NCI-H128 (cell line): ENCODE results near the gene DPM1.

ENCODE experiments used
- DNase-seq: peaks from one replicate; lab custom pipeline; 2025; ENCODE audit not compliant: unreplicated experiment; lab: John Stamatoyannopoulos, UW

Gene DPM1

GRCh38 chr20:50957798-50958614, at the start of gene DPM1:
Gene DPM1 (minus strand): TSS chr20:50958532. CDS start chr20:50958523, 9 bp downstream.
- DNase-seq, result peak; percentile 91

DNA sequence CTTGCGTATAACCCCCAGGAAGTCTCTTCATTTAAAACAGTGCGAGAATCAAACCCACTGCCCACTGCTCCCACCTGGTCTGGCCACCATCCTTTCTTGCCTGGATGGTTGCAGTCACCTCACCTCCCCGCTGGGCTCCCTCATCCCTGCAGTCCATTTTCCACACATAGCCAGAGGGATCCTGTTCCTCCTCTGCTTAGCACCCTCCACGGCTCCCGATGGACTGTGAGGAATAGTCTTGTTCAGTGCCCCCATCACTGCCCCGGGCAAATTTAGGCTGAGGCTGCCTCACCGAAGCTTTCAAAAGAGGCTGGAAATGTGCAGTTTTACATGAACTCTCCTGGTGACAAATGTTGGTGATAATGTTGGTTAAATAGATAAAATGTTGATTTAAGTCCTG, 46.9 kb upstream of the DPM1 start:
- DNase-seq, result no peak

DNA sequence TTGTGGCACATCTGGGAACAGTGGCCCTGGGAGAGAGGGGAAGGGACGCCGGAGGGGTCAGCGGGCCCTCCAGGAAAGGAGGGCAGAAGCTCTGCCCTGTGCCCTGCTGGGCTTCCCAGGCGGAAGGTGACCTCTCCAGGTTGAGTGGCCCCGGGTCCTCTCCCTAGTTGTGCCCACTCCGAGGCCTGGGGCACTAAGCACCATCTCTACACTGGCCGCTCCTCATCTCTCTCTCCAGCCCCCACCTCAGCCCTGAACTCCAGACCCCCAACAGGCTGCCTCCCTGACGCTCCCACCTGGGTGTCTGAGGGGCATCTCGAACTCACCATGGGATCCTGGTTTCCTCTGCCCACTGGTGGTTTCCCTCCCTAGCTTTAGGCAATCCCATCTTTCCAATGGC, 46.4 kb upstream of the DPM1 start:
- DNase-seq, result no peak

GRCh38 chr20:51004305-51004727, 46.0 kb upstream of the DPM1 start:
- DNase-seq, result no peak

DNA sequence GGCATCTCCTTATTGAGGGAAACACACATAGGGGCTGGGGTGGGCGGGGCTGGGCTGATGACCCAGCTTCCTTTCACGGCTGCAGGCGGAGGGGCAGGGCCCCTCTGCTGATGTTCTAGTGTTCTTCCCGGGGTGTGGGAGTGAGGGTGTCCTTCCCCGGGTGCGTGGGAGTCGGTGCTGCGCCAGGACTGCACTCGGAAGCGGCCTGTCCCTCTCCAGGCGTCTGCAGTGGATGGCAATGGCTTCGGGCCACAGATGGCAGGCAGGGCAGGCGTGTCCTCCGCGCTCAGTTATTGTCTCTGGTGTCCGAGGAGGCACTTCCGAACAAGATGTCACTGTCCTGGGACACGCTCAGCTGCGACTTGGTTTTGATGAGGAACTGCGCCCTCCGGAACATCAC, 45.4 kb upstream of the DPM1 start:
- DNase-seq, result no peak

DNA sequence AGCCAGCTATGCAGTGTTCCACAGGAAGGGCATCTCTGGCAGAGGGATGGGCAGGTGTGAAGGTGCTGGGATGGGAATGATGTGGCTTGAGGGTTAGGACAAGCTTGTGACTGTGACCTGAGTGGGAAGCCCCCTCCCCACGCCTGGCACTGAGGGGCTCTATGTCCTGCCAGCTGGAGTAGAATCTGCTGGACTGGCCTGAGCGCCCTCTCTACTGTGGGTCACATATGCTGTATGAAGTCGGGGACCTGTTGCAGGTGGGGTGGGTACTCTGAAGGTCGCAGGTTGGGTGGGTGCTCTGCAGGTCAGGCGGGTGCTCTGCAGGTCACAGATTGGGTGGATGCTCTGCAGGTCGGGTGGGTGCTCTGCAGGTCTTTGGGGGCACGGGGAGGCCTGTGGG, 44.3 kb upstream of the DPM1 start:
- DNase-seq, result no peak

- no peak for DNase-seq
Observed at GRCh38 chr20:51001430-51002265, 43.3 kb upstream of the DPM1 start.

DNA sequence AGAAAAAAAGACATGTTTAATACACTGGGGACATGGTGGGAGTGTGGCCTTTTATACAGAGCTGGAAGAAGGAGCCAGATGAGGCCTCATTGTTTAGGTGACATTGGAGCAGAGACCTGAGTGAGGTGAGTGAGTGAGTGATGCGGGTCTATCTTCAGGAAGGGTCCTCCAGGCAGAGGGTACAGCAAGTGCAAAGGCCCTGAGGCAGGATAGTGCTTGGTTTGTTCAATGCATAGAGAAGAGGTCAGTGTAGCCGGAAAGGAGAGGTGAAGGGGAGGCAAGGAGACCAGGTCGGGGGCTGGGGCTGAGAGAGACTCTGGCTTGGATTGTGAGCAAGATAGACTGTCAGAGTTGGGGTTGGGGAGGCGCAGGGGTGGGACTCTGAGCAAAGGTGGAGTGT, 41.0 kb upstream of the DPM1 start:
- DNase-seq, result no peak

DNA sequence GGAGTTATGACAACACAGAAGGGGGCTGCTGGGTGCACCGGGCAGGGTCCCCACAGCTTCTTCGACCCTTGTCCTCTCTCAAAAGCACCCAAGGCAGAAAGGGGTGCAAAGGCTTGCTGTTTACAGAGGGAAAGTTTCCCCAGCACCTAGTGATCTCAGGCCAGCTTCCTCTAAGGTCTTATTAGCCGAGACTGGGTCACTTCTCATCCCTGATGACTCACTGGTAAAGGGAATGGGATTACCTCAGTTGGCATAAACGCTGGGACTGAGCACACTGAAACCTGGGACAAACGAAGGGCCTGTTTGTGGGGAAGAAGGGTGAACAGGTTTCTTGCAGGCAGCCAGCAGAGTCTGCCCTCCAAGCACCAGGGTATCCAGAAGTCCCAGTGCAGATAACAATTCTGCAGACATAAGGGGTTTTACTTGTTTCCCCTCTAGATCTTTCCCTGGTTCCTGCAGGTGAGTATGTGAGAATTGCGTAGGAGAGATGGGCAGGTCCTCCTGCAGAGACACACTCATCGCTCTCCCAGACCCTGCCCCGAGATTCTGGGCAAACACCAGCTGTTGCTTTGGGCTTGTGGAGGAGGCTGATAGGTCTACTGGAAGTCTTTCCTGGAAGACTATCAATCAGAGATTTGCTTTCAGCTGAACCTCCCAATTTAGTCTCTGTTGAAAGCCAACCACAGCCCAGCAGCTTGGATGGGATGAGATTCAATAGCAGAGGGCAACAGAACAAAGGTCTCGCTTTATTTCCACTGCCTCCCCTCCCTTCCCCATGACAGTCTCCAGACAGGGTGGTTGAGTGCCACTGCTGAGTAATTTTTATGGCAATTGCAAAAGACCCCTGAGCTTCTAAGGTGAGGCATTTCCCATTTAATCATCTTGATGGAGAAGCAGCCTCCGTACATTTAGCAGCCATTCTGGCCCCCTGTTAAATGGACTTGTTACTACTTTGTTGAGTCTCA, 38.9 kb upstream of the DPM1 start:
- DNase-seq, result no peak

- no peak for DNase-seq
Observed at GRCh38 chr20:50995506-50995905, 37.2 kb upstream of the DPM1 start.

- no peak for DNase-seq
Observed at GRCh38 chr20:50993876-50994275, 35.5 kb upstream of the DPM1 start.

DNA sequence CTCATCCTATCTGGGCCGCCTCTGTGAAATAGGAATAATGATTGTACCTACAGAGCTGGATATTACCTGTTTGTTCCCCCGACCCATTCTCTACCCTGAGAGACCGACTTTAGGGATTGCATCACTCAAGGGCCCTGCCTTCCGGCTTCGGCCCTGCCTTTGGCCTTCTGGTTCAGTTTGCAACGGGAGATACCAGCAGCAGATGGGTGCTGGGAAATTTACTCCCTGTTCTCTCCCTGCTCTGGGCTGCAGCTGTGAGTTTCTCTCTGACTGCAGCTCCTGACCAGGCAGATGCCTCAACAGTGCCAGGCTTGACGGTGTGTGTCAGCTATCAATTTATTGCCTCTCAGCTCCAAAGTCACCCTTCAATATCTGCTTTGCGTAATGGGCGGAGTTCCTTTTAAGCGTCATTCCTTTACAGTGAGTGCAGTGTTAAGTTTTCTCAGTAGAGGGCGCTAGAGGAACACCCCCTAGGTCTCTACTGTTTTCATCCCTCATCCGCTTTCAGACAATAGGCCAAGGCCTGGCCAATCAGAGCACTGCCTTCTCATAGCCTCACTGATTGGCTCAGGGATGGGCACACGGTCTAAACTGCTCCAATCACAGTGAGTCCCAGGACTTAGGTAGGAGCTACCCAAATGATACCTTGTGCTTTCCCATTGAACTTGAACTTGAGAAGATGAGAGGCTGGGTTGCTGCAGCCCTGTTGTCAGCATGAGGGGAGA, 34.6 kb upstream of the DPM1 start:
- no peak for DNase-seq

DNA sequence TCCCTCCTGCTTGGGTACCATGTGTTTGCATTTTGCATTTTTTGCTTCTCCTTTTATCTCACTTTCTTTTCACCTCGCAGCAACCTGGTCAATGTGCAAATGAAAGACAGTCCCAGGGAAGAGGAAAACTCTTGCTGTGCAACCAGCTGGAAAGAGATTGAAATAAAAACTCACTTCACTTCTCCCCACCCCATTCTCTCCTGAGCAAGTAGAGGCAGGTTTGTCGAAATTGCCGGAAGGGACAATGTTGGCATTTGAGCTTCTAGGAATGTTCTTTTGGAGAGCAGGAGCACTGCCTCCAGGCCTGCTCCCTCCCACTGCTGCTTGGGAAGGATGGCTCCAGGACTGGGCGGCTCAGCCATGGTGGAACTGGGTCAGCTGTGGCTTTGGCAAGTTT, 34.0 kb upstream of the DPM1 start:
- DNase-seq, result no peak

- no peak for DNase-seq
Observed at GRCh38 chr20:50991076-50991475, 32.7 kb upstream of the DPM1 start.

- DNase-seq, result peak; percentile 40
Observed at GRCh38 chr20:50987493-50988210, 29.3 kb upstream of the DPM1 start.

GRCh38 chr20:50983321-50983720, 25.0 kb upstream of the DPM1 start:
- DNase-seq, result no peak

GRCh38 chr20:50982363-50982762, 24.0 kb upstream of the DPM1 start:
- DNase-seq, result no peak

DNA sequence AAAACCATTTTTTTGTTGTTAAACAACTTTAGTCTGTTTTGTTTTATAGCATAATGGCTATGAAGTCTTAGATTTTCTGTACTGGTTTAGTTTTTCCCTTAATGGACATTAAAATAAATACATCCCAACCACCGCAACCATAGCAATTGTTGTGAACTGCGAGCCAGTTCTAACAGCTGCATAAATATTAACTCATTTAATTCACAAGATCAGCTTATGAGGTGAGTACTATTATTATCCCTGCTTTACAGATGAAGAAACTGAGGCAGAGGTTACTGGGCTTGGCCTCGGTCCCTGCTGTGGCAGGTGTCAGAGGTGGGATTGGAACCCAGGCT, 23.3 kb upstream of the DPM1 start:
- DNase-seq, result no peak

DNA sequence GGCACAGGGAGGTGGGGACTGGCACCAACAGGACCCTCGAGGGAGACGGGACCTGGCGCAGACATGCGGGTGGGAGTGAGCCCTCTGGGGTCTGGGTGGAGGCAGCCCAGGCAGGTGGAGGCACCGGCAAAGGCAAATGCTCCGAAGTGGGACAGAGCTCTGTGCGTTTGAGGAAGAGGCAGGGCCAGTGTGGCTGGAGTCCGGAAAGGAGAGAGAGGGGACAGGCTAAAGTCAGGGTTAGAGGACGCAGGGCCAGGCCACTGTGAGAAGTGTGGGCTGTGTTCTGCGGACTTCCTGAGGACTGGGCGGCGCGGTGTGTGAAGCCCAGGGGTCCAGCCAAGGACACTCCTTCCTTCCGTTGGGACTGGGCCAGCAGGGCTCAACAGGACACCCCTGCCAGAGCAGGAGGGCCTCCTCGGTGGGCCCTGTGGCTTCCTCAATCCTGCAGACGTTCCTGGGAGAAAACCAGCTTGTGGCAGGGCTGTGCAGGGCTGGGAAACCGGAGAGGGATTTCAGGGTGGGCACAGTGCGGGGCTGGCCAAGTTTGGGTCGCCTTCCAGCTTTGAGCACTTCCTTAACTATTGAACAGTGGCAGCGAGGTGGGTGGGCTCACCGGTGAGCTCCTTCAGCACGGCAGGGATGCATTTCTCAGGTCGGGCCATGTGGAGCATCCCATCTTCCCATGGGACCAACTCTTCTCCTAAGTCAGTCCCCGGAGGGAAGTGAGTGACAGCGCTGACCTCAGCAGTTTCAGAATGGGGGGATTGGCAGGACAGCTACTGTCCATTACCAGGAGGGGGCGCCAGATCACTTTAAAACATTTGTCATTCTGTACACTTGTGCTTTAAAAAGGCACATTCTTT, 22.8 kb upstream of the DPM1 start:
- DNase-seq, result peak; percentile 7
